ENCODE measurements around the gene SELENOK.

Gene SELENOK

DNA sequence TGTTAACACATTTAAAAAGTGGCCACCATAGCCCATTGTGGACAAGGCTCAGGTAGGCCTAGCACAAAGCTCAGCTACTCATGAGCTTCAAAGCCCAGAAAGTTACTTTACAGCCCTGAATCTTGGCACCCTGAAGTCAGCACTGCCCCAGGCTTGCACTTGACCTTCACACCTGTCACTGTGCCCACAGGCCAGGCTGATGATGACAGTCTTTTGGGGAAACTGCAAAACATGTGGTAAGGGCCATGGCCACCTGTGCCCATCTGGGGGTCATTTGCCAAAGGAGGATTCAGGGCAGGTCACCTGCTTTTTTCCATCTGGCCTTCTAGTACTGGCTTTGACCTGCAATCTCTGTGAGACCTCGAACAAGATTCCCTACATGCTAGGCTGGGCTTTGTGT lies 56.4 kb downstream of the SELENOK start:
- H3K27ac ChIP-seq = no peak overlapping the region
- no peak overlapping the region for H3K4me2 ChIP-seq

DNA sequence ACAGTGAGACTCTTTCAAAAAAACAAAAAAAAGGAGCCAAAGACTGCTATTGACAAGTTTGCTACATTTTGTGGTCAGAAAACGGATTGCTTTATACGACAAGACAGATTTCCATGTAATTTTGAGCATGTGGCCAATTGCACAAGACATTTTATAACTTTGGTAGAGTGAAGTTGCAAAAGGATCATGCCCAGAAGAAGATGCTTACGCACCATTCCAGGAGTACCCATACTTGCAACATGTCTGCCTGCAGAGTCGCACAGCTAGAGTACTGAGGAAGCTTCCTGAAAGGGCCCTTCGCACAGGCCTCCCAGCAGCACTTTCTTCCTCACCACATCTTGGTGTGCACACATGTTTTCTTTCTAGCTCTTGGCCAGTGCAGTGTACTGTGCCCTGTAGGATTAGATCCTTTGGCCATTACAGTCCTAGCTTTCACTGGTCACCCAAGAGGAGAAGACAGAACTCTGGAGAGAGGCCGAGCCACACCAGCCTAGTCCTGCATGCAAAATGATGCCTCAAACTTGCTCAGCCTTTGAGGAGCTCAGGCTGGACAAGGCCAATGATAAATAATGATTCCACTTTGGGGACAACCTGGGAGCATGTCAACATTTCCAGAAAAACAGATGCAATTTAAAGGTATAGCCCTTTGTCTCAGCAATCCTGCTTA lies 57.1 kb downstream of the SELENOK start:
- Histone ChIP-seq H3K36me3 (ENCODE audit: insufficient read depth) (no peaks in the 10 kb centered on the region), H3K79me2 (ENCODE audit: insufficient read depth, low read depth) (no peaks in the 10 kb centered on the region), H3K9ac (no peak overlapping the region), H3K27me3 (ENCODE audit: insufficient read depth, low read depth) (no peaks in the 10 kb centered on the region), H4K20me1 (ENCODE audit: insufficient read depth) (no peaks in the 10 kb centered on the region), H3K4me1 (ENCODE audit: low read depth, poor library complexity, severe bottlenecking) (no peaks in the 10 kb centered on the region), H3K4me2 (no peak overlapping the region), H2AFZ (ENCODE audit: low read depth) (no peak overlapping the region), H3K4me3 (IDR thresholded peaks at IDR 0.05; ENCODE audit: insufficient read depth, low read depth, low read length) (no peak overlapping the region), H3K27ac (no peak overlapping the region)
- TF ChIP-seq, protein P1, sequence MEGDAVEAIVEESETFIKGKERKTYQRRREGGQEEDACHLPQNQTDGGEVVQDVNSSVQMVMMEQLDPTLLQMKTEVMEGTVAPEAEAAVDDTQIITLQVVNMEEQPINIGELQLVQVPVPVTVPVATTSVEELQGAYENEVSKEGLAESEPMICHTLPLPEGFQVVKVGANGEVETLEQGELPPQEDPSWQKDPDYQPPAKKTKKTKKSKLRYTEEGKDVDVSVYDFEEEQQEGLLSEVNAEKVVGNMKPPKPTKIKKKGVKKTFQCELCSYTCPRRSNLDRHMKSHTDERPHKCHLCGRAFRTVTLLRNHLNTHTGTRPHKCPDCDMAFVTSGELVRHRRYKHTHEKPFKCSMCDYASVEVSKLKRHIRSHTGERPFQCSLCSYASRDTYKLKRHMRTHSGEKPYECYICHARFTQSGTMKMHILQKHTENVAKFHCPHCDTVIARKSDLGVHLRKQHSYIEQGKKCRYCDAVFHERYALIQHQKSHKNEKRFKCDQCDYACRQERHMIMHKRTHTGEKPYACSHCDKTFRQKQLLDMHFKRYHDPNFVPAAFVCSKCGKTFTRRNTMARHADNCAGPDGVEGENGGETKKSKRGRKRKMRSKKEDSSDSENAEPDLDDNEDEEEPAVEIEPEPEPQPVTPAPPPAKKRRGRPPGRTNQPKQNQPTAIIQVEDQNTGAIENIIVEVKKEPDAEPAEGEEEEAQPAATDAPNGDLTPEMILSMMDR (conservative IDR thresholded peaks at IDR 0.05; ENCODE audit: low read depth, low read length) = no peak

More for the DNA sequence above, 56.4 kb downstream of the SELENOK start:
- no peaks in the 10 kb centered on the region for H3K79me2 ChIP-seq (ENCODE audit: insufficient read depth, low read depth)
- no peaks in the 10 kb centered on the region for H3K4me1 ChIP-seq (ENCODE audit: low read depth, poor library complexity, severe bottlenecking)
- no peak overlapping the region for H3K4me3 ChIP-seq (IDR thresholded peaks at IDR 0.05; ENCODE audit: insufficient read depth, low read depth, low read length)
- no peaks in the 10 kb centered on the region for H3K36me3 ChIP-seq (ENCODE audit: insufficient read depth)
- TF ChIP-seq, protein P1 (conservative IDR thresholded peaks at IDR 0.05; ENCODE audit: low read depth, low read length) = no peak
- no peak overlapping the region for H3K9ac ChIP-seq
- no peak overlapping the region for H2AFZ ChIP-seq (ENCODE audit: low read depth)
- H4K20me1 ChIP-seq (ENCODE audit: insufficient read depth) = no peaks in the 10 kb centered on the region
- no peaks in the 10 kb centered on the region for H3K27me3 ChIP-seq (ENCODE audit: insufficient read depth, low read depth)

Measured in KMS-11 (cell line).